Measurements from ENCODE around the gene CCNK.

GRCh38 chr14:99511421-99512109 is 30.4 kb downstream of the CCNK start:
- TF ChIP-seq, protein P1, sequence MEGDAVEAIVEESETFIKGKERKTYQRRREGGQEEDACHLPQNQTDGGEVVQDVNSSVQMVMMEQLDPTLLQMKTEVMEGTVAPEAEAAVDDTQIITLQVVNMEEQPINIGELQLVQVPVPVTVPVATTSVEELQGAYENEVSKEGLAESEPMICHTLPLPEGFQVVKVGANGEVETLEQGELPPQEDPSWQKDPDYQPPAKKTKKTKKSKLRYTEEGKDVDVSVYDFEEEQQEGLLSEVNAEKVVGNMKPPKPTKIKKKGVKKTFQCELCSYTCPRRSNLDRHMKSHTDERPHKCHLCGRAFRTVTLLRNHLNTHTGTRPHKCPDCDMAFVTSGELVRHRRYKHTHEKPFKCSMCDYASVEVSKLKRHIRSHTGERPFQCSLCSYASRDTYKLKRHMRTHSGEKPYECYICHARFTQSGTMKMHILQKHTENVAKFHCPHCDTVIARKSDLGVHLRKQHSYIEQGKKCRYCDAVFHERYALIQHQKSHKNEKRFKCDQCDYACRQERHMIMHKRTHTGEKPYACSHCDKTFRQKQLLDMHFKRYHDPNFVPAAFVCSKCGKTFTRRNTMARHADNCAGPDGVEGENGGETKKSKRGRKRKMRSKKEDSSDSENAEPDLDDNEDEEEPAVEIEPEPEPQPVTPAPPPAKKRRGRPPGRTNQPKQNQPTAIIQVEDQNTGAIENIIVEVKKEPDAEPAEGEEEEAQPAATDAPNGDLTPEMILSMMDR (IDR thresholded peaks at IDR 0.05) = no peak
- TF ChIP-seq POLR2A (IDR thresholded peaks at IDR 0.05) = no peak

Measured in uterus (tissue), 2 donors.